IgD-negative memory B cell (primary cell): Measurements from ENCODE around the gene EPDR1. TPM values are rescaled to one million over a fixed set of nuclear protein-coding genes. Genes with fewer than 3 reads are reported as not detected.
"Not testable (repeated sequence)": the region's sequence is repeated elsewhere in the genome, so short reads cannot be mapped to it uniquely, and the experiment has no call there.

Experiments
- H3K27ac Mint-ChIP-seq, 3 donors: one replicate each; pipeline ENCODE4 v1.8.0; 2020 to 2022; ENCODE audit warnings: mild to moderate bottlenecking in 3 of 3, mixed read lengths in 3 of 3, moderate library complexity in 1 of 3
- H3K27me3 Mint-ChIP-seq: one replicate; pipeline ENCODE4 v1.8.0; 2021; ENCODE audit warnings: mixed read lengths
- H3K36me3 Mint-ChIP-seq: one replicate; pipeline ENCODE4 v1.8.0; 2020; ENCODE audit warnings: mild to moderate bottlenecking, mixed read lengths
- H3K4me1 Mint-ChIP-seq, 3 donors: one replicate each; pipeline ENCODE4 v1.8.0; 2020 to 2022; ENCODE audit warnings: mixed read lengths in 3 of 3, mild to moderate bottlenecking in 1 of 3
- H3K4me3 Mint-ChIP-seq, 4 donors: one replicate each; pipeline ENCODE4 v1.8.0; 2020 to 2022; ENCODE audit warnings: mild to moderate bottlenecking in 4 of 4, mixed read lengths in 4 of 4, moderate library complexity in 3 of 4
- H3K9me3 Mint-ChIP-seq, 3 donors: one replicate each; pipeline ENCODE4 v1.8.0; 2020 to 2021; ENCODE audit warnings: mixed read lengths in 3 of 3, mild to moderate bottlenecking in 1 of 3
- polyA plus RNA-seq: library from polyadenylated mRNA; unstranded; fragments of 300-500 nt; fragmentation: Illumina TruSeq; gene quantifications from one replicate; pipeline ENCODE4 v1.2.3, GENCODE V29; 2021

EPDR1 gene
- polyA plus RNA-seq, 1 donor from 2014 or later = 0.63 TPM

DNA sequence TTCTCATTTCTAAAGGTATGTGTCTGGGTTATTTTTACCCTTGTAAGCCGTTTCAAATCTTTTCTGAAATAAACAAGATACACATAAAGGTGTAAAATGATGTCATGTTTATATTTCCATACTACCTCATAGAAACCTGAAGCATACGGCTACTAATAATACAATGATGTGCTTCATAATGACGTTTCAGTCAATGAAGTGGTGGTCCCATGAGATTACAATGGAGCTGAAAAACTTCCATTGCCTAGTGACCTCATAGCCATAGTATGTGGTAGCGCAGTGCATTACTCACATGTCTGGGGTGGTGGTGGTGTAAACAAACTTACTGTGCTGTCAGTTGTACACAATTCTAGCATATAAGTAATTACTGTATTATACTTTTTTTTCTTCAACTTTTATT, 24.9 kb downstream of the EPDR1 start:
- Mint-ChIP-seq H3K4me1 (no peaks in the 10 kb centered on the region), H3K36me3 (no peaks in the 10 kb centered on the region), H3K9me3 (no peaks in the 10 kb centered on the region), H3K4me3 (no peak overlapping the region), H3K27ac (no peak overlapping the region), H3K27me3 (peaks cover 1% of the 10 kb centered on the region)

DNA sequence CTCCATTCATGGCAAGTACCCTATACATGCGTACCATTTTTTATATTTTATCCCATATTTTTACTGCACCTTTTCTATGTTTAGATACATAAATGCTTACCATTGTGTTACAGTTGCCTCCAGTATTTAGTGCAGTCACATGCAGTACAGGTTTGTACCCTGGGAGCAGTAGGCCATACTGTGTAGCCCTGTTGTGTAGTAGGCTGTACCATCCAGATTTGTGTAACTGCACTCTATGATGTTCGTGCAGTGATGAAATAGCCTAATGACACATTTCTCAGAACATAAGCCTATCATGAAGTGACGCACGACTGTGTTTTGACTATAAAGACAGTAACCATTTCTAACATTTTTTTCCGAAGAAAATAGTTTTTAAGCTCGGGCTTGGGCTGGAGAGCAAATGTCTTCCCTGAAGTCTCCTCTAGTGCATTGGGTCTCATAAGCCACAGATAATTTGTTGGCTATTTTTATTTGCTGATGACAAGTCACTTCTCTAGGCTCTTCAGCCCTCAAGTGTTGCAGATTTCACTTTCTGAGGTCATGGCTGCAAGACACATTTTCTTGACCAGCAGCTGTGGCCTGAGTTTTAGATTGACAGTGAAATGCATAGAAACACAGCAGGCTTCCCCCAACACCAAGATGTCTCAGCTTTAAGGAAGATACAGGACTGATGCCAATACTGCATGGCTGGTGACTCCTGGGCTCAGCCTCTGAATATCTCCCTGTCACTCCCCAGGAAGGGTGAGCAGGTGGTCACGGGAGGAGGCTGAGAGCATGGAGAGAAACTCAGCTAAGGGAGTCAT, 26.9 kb downstream of the EPDR1 start:
- Mint-ChIP-seq H3K27ac (no peak overlapping the region), H3K36me3 (no peaks in the 10 kb centered on the region), H3K4me1 (no peaks in the 10 kb centered on the region), H3K27me3 (peaks cover 1% of the 10 kb centered on the region), H3K4me3 (no peak overlapping the region), H3K9me3 (no peaks in the 10 kb centered on the region)

DNA sequence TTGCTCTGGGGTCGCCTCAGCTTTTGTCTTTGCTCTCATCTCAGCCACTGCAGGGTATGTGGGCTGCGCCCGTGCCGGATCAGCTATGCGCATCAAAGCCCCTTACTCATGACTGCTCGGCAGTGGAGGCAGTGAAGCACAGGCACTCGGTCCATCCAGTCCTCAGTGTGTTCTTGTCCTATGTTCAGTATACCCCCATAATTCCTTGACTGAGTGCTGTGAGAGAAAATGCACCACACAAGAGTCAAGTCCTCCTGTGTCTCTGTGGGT, 27.4 kb downstream of the EPDR1 start:
- no peaks in the 10 kb centered on the region for H3K36me3 Mint-ChIP-seq
- H3K27me3 Mint-ChIP-seq = peaks cover 1% of the 10 kb centered on the region
- H3K4me1 Mint-ChIP-seq = no peaks in the 10 kb centered on the region
- H3K9me3 Mint-ChIP-seq = no peaks in the 10 kb centered on the region
- H3K27ac Mint-ChIP-seq = no peak overlapping the region
- H3K4me3 Mint-ChIP-seq = no peak overlapping the region

DNA sequence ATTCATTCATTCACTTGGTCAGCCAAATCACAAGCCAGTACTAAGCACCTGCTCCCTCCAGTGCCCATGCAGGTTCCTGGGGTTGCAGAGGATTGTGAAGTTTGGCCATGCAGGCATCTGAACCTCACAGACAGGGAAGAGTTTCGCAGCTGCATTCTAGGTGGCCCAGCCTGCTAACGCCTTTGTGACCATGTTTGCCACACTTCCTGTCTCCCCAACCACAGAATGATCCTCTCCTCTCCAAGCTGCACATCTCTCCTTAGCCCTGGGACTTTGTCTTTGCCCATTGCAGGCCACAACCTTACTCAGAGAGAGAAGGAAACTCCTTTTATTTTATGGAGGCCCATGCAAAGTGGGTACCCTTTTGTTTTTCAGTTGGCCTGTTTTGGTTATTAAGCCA, 31.8 kb downstream of the EPDR1 start:
- H3K27me3 Mint-ChIP-seq = peaks cover 1% of the 10 kb centered on the region
- H3K4me1 Mint-ChIP-seq = no peaks in the 10 kb centered on the region
- H3K36me3 Mint-ChIP-seq = no peaks in the 10 kb centered on the region
- H3K27ac Mint-ChIP-seq = no peak overlapping the region
- no peak overlapping the region for H3K4me3 Mint-ChIP-seq
- H3K9me3 Mint-ChIP-seq = no peaks in the 10 kb centered on the region

DNA sequence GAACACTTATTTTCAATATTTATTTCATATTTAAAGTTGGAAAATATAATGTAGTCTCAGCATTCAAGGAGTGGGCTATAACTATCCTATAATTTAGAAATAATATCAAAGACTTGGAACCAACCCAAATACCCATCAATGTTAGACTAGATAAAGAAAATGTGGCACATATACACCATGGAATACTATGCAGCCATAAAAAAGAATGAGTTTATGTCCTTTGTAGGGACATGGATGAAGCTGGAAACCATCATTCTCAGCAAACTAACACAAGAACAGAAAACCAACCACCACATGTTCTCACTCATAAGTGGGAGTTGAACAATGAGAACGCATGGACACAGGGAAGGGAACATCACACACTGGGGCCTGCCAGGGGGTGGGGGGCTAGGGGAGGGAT, 33.8 kb downstream of the EPDR1 start:
- H3K4me3 Mint-ChIP-seq, H3K36me3 Mint-ChIP-seq, H3K27me3 Mint-ChIP-seq, H3K9me3 Mint-ChIP-seq, H3K4me1 Mint-ChIP-seq, H3K27ac Mint-ChIP-seq: not testable (repeated sequence)

DNA sequence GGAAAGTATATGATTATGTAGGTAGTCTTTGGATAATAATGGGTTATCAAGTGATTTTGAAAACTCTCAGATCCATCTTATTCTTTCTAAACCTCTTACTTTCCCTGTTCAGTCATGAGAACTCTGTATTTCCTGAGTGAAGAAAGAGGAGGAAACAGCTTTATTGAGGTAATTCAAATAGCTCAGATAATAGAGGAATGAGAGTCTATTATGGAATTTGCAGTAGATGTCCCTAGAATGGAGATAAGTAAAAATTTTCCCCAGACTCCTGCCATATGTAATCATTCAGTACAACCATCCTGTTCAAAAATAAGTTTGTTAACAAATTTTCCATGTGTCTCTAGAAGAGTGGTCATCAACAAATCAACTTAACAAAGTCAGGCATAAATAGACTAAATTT, 36.4 kb downstream of the EPDR1 start:
- Mint-ChIP-seq H3K27ac (no peak overlapping the region), H3K36me3 (no peaks in the 10 kb centered on the region), H3K27me3 (no peaks in the 10 kb centered on the region), H3K9me3 (no peaks in the 10 kb centered on the region), H3K4me3 (no peak overlapping the region), H3K4me1 (no peaks in the 10 kb centered on the region)

DNA sequence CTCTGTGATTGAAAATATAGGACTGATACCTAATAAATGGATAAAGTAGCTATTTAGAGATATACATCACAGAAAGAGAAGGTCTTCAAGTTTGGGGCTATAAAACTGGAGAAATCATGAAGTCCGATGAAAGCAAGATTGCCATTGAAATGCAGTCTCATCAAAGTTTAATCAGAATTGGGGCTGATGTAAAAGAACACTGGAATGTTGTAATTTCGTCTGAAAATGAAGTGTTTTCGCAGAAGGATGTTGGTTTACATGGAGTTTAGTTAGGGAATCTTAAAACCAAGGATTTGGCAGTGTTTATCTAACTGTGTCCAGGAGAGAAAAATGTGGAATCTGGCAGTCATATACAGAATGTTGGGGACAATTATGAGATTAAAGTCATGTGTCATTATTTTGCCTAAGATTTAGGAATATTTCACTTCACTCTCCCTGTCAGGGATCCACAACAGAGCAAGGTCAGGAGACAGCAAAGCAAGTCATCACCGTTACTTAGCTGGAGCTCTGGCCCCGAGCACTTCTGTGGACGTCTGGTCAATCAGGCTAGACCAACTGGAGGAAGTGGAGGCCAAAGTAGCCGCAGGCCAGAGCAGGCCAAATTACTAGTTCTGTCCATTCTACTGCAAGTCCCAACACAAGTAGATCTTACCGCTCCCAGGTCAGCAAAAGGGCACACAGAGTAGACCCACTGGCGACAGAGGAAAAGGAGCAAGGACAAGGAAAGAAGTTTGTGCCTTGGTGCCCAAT, 37.0 kb downstream of the EPDR1 start:
- Mint-ChIP-seq H3K36me3 (no peaks in the 10 kb centered on the region), H3K9me3 (no peaks in the 10 kb centered on the region), H3K4me3 (no peak overlapping the region), H3K27me3 (no peaks in the 10 kb centered on the region), H3K27ac (no peak overlapping the region), H3K4me1 (no peaks in the 10 kb centered on the region)

DNA sequence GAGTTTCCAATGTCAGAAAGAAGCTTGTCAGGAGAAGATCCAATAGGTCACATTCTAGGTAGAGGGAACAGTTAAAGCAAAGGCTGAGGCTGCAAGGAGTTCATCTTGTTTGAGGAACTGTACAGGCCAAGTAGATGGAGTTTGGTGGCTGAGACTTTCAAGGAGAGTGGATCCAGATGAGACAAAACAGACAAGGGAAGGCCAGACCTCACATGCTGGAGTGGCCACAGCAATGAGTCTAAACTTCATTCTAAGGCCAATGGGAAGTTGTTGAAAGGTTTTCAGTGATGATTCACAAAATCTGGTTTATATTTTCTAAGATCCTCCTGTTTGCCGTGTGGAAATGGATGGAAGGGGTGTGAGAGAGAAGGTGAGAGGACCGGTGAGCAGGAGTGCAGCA, 40.0 kb downstream of the EPDR1 start:
- H3K9me3 Mint-ChIP-seq = no peaks in the 10 kb centered on the region
- no peaks in the 10 kb centered on the region for H3K27me3 Mint-ChIP-seq
- H3K4me3 Mint-ChIP-seq = no peak overlapping the region
- no peak overlapping the region for H3K27ac Mint-ChIP-seq
- H3K36me3 Mint-ChIP-seq = no peaks in the 10 kb centered on the region
- H3K4me1 Mint-ChIP-seq = no peaks in the 10 kb centered on the region

DNA sequence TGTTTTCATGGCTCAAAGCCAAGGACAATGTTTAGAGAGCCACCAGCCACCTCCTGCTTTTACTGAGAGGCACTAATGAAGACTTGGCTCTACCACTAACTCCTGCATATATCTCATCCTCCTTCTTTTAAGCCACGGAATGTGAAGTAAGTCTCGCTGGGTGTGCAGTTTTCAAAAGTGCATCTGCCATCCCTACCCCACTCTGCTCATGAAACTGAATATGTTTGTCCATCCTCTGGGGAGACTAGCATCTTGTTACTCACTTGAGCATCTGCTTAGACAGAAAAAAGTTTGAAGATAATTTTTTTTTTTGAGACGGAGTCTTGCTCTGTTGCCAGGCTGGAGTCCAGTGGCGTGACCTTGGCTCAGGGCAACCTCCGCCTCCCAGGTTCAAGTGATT, 40.8 kb downstream of the EPDR1 start:
- H3K36me3 Mint-ChIP-seq = no peaks in the 10 kb centered on the region
- no peaks in the 10 kb centered on the region for H3K27me3 Mint-ChIP-seq
- no peaks in the 10 kb centered on the region for H3K9me3 Mint-ChIP-seq
- no peak overlapping the region for H3K4me3 Mint-ChIP-seq
- H3K27ac Mint-ChIP-seq = no peak overlapping the region
- no peaks in the 10 kb centered on the region for H3K4me1 Mint-ChIP-seq

DNA sequence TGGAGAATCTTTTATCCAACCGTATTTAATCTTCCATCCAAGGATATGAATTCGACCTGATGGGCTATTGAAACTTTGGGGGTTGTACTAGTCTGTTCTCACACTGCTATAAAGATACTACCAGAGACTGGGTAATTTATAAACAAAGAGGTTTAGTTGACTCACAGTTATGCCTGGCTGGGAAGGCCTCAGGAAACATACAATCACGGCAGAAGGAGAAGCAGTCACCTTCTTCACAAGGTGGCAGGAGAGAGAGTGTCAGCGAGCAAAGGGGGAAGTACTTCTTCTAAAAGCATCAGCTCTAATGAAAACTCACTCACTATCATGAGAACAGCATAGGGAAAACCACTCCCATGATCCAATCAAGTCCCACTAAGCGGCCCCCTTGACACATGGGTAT, 43.8 kb downstream of the EPDR1 start:
- H3K27ac Mint-ChIP-seq = no peak overlapping the region
- H3K4me3 Mint-ChIP-seq = no peak overlapping the region
- no peaks in the 10 kb centered on the region for H3K9me3 Mint-ChIP-seq

DNA sequence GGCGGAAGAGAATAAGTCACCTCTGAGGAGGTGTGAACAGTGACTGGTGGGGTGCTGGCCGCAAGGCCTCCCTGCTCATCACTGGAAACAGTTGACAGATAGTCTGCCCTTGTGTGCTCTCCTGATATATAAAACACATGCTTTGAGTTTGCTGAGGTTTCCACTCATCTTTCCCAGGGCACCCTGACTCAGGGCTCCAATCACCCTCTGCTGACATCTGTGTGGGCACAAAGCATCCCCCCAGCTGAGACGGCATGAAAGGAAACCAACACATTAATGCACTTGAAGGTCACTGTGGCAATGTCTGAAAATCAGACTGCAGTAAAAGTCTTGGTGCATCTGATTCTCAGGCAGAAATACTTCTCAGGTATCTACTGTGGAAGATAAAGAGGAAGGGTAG, 49.8 kb downstream of the EPDR1 start:
- no peak overlapping the region for H3K4me3 Mint-ChIP-seq
- no peak overlapping the region for H3K27ac Mint-ChIP-seq
- H3K36me3 Mint-ChIP-seq = no peaks in the 10 kb centered on the region
- no peaks in the 10 kb centered on the region for H3K4me1 Mint-ChIP-seq
- no peaks in the 10 kb centered on the region for H3K9me3 Mint-ChIP-seq
- H3K27me3 Mint-ChIP-seq = peaks cover 8% of the 10 kb centered on the region

More for the DNA sequence above, 43.8 kb downstream of the EPDR1 start:
- Mint-ChIP-seq H3K4me1 (no peaks in the 10 kb centered on the region), H3K27me3 (no peaks in the 10 kb centered on the region), H3K36me3 (no peaks in the 10 kb centered on the region)

DNA sequence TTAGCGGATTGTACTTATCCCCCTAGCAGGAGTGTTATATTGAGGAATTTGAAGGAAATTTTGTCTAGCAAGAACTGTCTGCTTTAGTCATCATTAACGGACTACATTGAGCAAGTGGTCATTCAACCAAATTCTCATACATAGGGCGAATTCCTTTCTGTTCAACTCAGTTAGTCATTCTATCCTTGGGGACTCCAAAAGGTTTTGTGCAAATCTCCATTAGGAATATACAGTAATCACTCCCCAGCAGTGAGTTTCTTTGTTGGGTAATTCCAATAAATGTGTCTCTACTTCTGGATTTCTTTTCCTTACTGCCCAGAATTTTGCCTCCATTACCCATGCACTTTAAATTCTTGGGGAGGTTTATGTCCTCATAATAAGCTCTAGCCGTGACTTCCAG, 51.1 kb downstream of the EPDR1 start:
- H3K4me3 Mint-ChIP-seq = no peak overlapping the region
- no peaks in the 10 kb centered on the region for H3K36me3 Mint-ChIP-seq
- H3K4me1 Mint-ChIP-seq = no peaks in the 10 kb centered on the region
- no peak overlapping the region for H3K27ac Mint-ChIP-seq
- no peaks in the 10 kb centered on the region for H3K9me3 Mint-ChIP-seq
- H3K27me3 Mint-ChIP-seq = peaks cover 8% of the 10 kb centered on the region

DNA sequence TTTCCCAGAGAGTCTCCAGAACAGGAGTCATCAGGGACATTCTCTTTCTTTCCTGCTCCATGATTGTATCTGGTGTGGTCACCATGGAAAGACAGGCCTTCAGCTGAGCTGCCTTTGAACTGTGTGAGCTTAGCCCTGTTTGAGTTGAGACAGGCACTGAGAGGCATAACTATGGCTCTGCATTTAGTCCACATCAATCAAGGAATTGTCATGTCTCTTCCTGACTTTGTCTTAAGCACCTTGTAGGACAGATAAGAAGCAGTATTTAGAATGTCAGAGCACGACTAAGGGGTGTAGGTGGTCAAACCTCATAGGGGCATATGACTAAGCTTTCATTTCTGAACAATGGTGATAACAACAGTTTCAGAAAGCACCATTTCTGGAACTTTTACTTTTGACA, 53.5 kb downstream of the EPDR1 start:
- Mint-ChIP-seq H3K4me1 (no peaks in the 10 kb centered on the region), H3K4me3 (no peak overlapping the region), H3K9me3 (no peaks in the 10 kb centered on the region), H3K27ac (no peak overlapping the region), H3K27me3 (peaks cover 8% of the 10 kb centered on the region), H3K36me3 (no peaks in the 10 kb centered on the region)

DNA sequence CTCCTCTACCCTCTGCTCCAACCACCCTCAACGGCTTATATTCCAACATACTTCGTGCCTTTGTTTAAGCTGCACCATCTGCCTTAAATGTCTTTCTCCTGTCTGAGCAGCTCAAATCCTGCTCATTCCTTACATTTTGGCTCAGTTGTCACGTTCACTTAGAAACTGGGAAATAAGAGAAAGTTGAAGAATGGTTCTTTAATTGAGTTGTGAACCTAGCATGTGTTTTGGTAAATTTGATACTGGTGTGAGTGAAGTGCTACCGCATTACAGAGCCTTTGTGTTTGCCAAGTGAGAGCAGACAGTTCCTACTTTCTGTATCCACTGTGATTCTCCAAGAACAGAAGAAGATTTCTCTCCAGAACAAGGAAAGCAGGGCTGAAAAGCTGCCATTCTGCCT, 54.3 kb downstream of the EPDR1 start:
- no peaks in the 10 kb centered on the region for H3K4me1 Mint-ChIP-seq
- peaks cover 8% of the 10 kb centered on the region for H3K27me3 Mint-ChIP-seq
- H3K9me3 Mint-ChIP-seq = no peaks in the 10 kb centered on the region
- no peaks in the 10 kb centered on the region for H3K36me3 Mint-ChIP-seq
- H3K4me3 Mint-ChIP-seq = no peak overlapping the region
- H3K27ac Mint-ChIP-seq = no peak overlapping the region

DNA sequence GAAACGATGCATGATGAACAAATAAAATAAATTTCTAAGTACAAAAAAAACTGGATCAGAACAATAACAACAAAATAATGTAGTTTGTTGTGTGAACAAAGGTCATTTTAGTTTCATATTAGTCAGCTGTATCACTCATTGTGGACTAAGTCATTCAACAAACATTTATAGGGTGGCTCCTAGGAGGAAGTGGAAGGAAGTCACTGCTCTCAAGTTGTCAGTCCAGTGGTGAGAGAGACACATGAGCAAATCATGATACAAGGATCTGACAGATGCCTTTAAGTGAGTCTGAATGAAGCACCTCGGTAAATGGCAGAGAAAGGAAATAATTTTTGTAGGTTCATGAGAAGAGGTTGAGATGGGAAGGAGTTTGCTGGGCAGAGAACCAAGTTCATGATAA, 56.8 kb downstream of the EPDR1 start:
- no peaks in the 10 kb centered on the region for H3K4me1 Mint-ChIP-seq
- H3K27ac Mint-ChIP-seq = no peak overlapping the region
- H3K9me3 Mint-ChIP-seq = no peaks in the 10 kb centered on the region
- H3K4me3 Mint-ChIP-seq = no peak overlapping the region
- H3K27me3 Mint-ChIP-seq = peaks cover 1% of the 10 kb centered on the region
- no peaks in the 10 kb centered on the region for H3K36me3 Mint-ChIP-seq

DNA sequence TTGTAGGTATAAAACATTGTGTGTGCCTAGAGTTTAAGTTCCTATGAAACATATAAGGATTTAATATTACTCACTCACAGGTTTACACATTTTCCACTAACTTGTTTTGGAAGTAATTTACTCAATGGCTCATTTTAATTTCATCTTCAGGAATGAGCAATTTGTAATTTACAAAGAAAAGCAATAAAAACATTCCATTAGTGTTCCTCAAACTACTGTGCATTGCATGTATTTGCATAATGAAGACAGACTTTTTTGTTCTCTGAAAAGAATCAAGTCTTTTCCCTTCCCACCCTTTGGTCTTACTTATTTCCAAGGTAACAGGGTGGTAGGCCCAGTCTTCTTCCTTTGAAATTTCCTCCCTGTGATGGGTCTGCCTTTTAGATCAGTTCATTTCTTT, 61.2 kb downstream of the EPDR1 start:
- no peaks in the 10 kb centered on the region for H3K9me3 Mint-ChIP-seq
- no peaks in the 10 kb centered on the region for H3K36me3 Mint-ChIP-seq
- no peak overlapping the region for H3K4me3 Mint-ChIP-seq
- no peak overlapping the region for H3K27ac Mint-ChIP-seq
- no peaks in the 10 kb centered on the region for H3K27me3 Mint-ChIP-seq
- no peaks in the 10 kb centered on the region for H3K4me1 Mint-ChIP-seq
